ENCODE measurements around the gene CALHM6. TPM values are rescaled to one million over a fixed set of nuclear protein-coding genes. Genes with fewer than 3 reads are reported as not detected.

Gene CALHM6
- polyA plus RNA-seq, 4 donors = 3.4 to 5.7 (median 3.8) TPM

GRCh38 chr6:116444575-116444974 is 16.6 kb upstream of the CALHM6 start:
- DNase-seq (ENCODE audit: low read depth in 4 of 4, low spot score in 2 of 4) = no peak

- no peak for DNase-seq (ENCODE audit: low read depth in 4 of 4, low spot score in 2 of 4)
These were observed 16.1 kb upstream of the CALHM6 start for GRCh38 chr6:116445102-116445501.

GRCh38 chr6:116446399-116446798 is 14.8 kb upstream of the CALHM6 start:
- DNase-seq (ENCODE audit: low read depth in 4 of 4, low spot score in 2 of 4) = no peak

GRCh38 chr6:116447052-116447451 is 14.1 kb upstream of the CALHM6 start:
- DNase-seq (ENCODE audit: low read depth in 4 of 4, low spot score in 2 of 4) = no peak

- no peak for DNase-seq (ENCODE audit: low read depth in 4 of 4, low spot score in 2 of 4)
These were observed 13.6 kb upstream of the CALHM6 start for GRCh38 chr6:116447496-116448011.

- DNase-seq (ENCODE audit: low read depth in 4 of 4, low spot score in 2 of 4) = no peak
These were observed 11.6 kb upstream of the CALHM6 start for GRCh38 chr6:116449565-116449964.

GRCh38 chr6:116450185-116450710 is 10.9 kb upstream of the CALHM6 start:
- DNase-seq (ENCODE audit: low read depth in 4 of 4, low spot score in 2 of 4) = no peak

- DNase-seq (ENCODE audit: low read depth in 4 of 4, low spot score in 2 of 4) = no peak
These were observed 10.1 kb upstream of the CALHM6 start for GRCh38 chr6:116450769-116451740.

- DNase-seq (ENCODE audit: low read depth in 4 of 4, low spot score in 2 of 4) = no peak
These were observed 9.3 kb upstream of the CALHM6 start for GRCh38 chr6:116451916-116452315.

- DNase-seq (ENCODE audit: low read depth in 4 of 4, low spot score in 2 of 4) = no peak
These were observed 8.6 kb upstream of the CALHM6 start for GRCh38 chr6:116452531-116452930.

- DNase-seq (ENCODE audit: low read depth in 4 of 4, low spot score in 2 of 4) = no peak
These were observed 5.1 kb upstream of the CALHM6 start for GRCh38 chr6:116456106-116456505.

- DNase-seq (ENCODE audit: low read depth in 4 of 4, low spot score in 2 of 4) = no peak
These were observed 4.2 kb upstream of the CALHM6 start for GRCh38 chr6:116456927-116457326.

- no peak for DNase-seq (ENCODE audit: low read depth in 4 of 4, low spot score in 2 of 4)
These were observed 2.9 kb upstream of the CALHM6 start for GRCh38 chr6:116458264-116458663.

- no peak for DNase-seq (ENCODE audit: low read depth in 4 of 4, low spot score in 2 of 4)
These were observed 1.2 kb upstream of the CALHM6 start for GRCh38 chr6:116459927-116460326.

- peak in 3 of 4 donors; percentile 48 to 57 (median 48) for DNase-seq (ENCODE audit: low read depth in 4 of 4, low spot score in 2 of 4)
These were observed 1.0 kb downstream of the CALHM6 start for GRCh38 chr6:116461932-116462885.

- no peak for DNase-seq (ENCODE audit: low read depth in 4 of 4, low spot score in 2 of 4)
These were observed 2.1 kb downstream of the CALHM6 start for GRCh38 chr6:116463301-116463700.

- DNase-seq (ENCODE audit: low read depth in 4 of 4, low spot score in 2 of 4) = no peak
These were observed 4.1 kb downstream of the CALHM6 start for GRCh38 chr6:116465246-116465645.

GRCh38 chr6:116467096-116467495 is 5.9 kb downstream of the CALHM6 start:
- DNase-seq (ENCODE audit: low read depth in 4 of 4, low spot score in 2 of 4) = no peak

GRCh38 chr6:116467514-116467913 is 6.3 kb downstream of the CALHM6 start:
- DNase-seq (ENCODE audit: low read depth in 4 of 4, low spot score in 2 of 4) = no peak

- no peak for DNase-seq (ENCODE audit: low read depth in 4 of 4, low spot score in 2 of 4)
These were observed 7.1 kb downstream of the CALHM6 start for GRCh38 chr6:116468293-116468692.

- no peak for DNase-seq (ENCODE audit: low read depth in 4 of 4, low spot score in 2 of 4)
These were observed 10.4 kb downstream of the CALHM6 start for GRCh38 chr6:116471531-116471930.
